GM23338 (cell line): Measurements from ENCODE around the gene UQCC3. TPM values are rescaled to one million over a fixed set of nuclear protein-coding genes. Genes with fewer than 3 reads are reported as not detected.

Experiments
- ATAC-seq: fragments of 200-7000 bp; cut with Tn5 transposase; 3 replicates; pipeline ENCODE4 v1.9.1; 2020
- DNase-seq: peaks from one replicate; pipeline ENCODE4 v3.0.0-alpha.2; 2015; ENCODE audit warnings: low spot score
- H2AFZ ChIP-seq: fragments of 200-600 bp; sonication (generic); 2 replicates; pipeline ENCODE4 v1.8.0; 2016; ENCODE audit warnings: antibody characterized with exemption, mild to moderate bottlenecking, moderate library complexity
- H3F3A ChIP-seq: fragments of 200-600 bp; sonication (generic); replicated peaks from 2 replicates; pipeline ENCODE4 v1.8.0; 2017; ENCODE audit warnings: antibody characterized with exemption, mixed run types, low read depth
- H3K27ac ChIP-seq: fragments of 200-600 bp; sonication (generic); 2 replicates; pipeline ENCODE4 v1.6.1; 2016; ENCODE audit warnings: low read depth
- H3K27me3 ChIP-seq: fragments of 200-600 bp; sonication (generic); 2 replicates; pipeline ENCODE4 v1.8.0; 2016; ENCODE audit warnings: mild to moderate bottlenecking, mixed run types, moderate library complexity; ENCODE audit not compliant: insufficient read depth
- H3K36me3 ChIP-seq: fragments of 200-600 bp; sonication (generic); 2 replicates; pipeline ENCODE4 v1.8.0; 2016; ENCODE audit warnings: mild to moderate bottlenecking; ENCODE audit not compliant: insufficient read depth
- H3K4me1 ChIP-seq: fragments of 200-600 bp; sonication (generic); 2 replicates; pipeline ENCODE4 v1.8.0; 2016; ENCODE audit warnings: mild to moderate bottlenecking, moderate library complexity; ENCODE audit not compliant: insufficient read depth
- H3K4me2 ChIP-seq: fragments of 200-600 bp; sonication (generic); 2 replicates; pipeline ENCODE4 v1.7.1; 2017; ENCODE audit warnings: mixed run types
- H3K4me3 ChIP-seq: fragments of 200-600 bp; sonication (generic); 2 replicates; pipeline ENCODE4 v1.6.1; 2016; ENCODE audit warnings: mixed run types
- H3K79me2 ChIP-seq: fragments of 200-600 bp; sonication (generic); replicated peaks from 2 replicates; pipeline ENCODE4 v1.8.0; 2017; ENCODE audit warnings: mild to moderate bottlenecking; ENCODE audit not compliant: insufficient read depth
- H3K9me2 ChIP-seq: fragments of 200-600 bp; sonication (generic); 2 replicates; pipeline ENCODE4 v1.8.0; 2017; ENCODE audit not compliant: insufficient read depth
- H4K20me1 ChIP-seq: fragments of 200-600 bp; sonication (generic); replicated peaks from 2 replicates; pipeline ENCODE4 v1.8.0; 2017; ENCODE audit warnings: mild to moderate bottlenecking; ENCODE audit not compliant: insufficient read depth
- H3K27ac Mint-ChIP-seq: 2 replicates; pipeline ENCODE4 v1.8.0; 2020; ENCODE audit warnings: inconsistent platforms, mild to moderate bottlenecking, moderate library complexity, mixed read lengths
- H3K27me3 Mint-ChIP-seq: 3 replicates; pipeline ENCODE4 v1.8.0; 2022; ENCODE audit warnings: low read depth, mild to moderate bottlenecking, moderate library complexity, mixed read lengths, inconsistent platforms; ENCODE audit not compliant: insufficient read depth, poor library complexity
- H3K36me3 Mint-ChIP-seq: 3 replicates; pipeline ENCODE4 v1.8.0; 2021; ENCODE audit warnings: low read depth, mild to moderate bottlenecking, inconsistent platforms, moderate library complexity, mixed read lengths
- H3K4me1 Mint-ChIP-seq: 3 replicates; pipeline ENCODE4 v1.8.0; 2020; ENCODE audit warnings: mild to moderate bottlenecking, inconsistent platforms, mixed read lengths
- H3K4me3 Mint-ChIP-seq: 3 replicates; pipeline ENCODE4 v1.8.0; 2021; ENCODE audit warnings: moderate library complexity, mild to moderate bottlenecking, inconsistent platforms, mixed read lengths
- H3K9me3 Mint-ChIP-seq: 3 replicates; pipeline ENCODE4 v1.8.0; 2020; ENCODE audit warnings: moderate library complexity, mild to moderate bottlenecking, inconsistent platforms, mixed read lengths
- CREB1 ChIP-seq: fragments of 250-450 bp; sonication (Bioruptor Pico); IDR thresholded peaks from 2 replicates; pipeline ENCODE4 v1.5.0; 2020; ENCODE audit warnings: low read depth, mild to moderate bottlenecking, moderate library complexity
- EZH2 ChIP-seq: fragments of 200-600 bp; sonication (generic); IDR thresholded peaks from one replicate; pipeline ENCODE4 v1.8.0; 2017; ENCODE audit warnings: antibody characterized with exemption, mild to moderate bottlenecking, low read depth; ENCODE audit not compliant: unreplicated experiment
- EZH2phosphoT487 ChIP-seq: fragments of 200-600 bp; sonication (generic); IDR thresholded peaks from one replicate; pipeline ENCODE4 v1.8.1; 2018; ENCODE audit warnings: antibody characterized with exemption; ENCODE audit not compliant: unreplicated experiment
- JUNB ChIP-seq: IDR thresholded peaks from one replicate; pipeline ENCODE4 v1.6.1; 2016; ENCODE audit warnings: antibody characterized with exemption; ENCODE audit not compliant: unreplicated experiment
- NANOG ChIP-seq: IDR thresholded peaks from 2 replicates; pipeline ENCODE4 v1.6.1; 2016; ENCODE audit warnings: antibody characterized with exemption, borderline replicate concordance
- POLR2AphosphoS5 ChIP-seq: IDR thresholded peaks from 2 replicates; pipeline ENCODE4 v1.6.1; 2016; ENCODE audit warnings: antibody characterized with exemption, low read depth
- STAT1 ChIP-seq: IDR thresholded peaks from one replicate; pipeline ENCODE4 v1.6.1; 2016; ENCODE audit warnings: antibody characterized with exemption; ENCODE audit not compliant: unreplicated experiment
- ZNF114 ChIP-seq: fragments of 250-450 bp; sonication (Bioruptor Pico); IDR thresholded peaks from 2 replicates; pipeline ENCODE4 v1.5.0; 2020; ENCODE audit warnings: mild to moderate bottlenecking, moderate library complexity
- ZNF331 ChIP-seq: fragments of 250-450 bp; sonication (Bioruptor Pico); IDR thresholded peaks from 2 replicates; pipeline ENCODE4 v1.5.0; 2020; ENCODE audit warnings: low read depth, mild to moderate bottlenecking, moderate library complexity
- polyA plus RNA-seq: library from polyadenylated mRNA; unstranded; fragments of >200 nt; fragmentation: Nextera tagmentation; extraction: Ambion mirVana; gene quantifications from 2 replicates; pipeline ENCODE4 v1.2.1, GENCODE V29; 2016
- total RNA-seq: library from RNA; depleted of rRNA; stranded (reverse); fragments of >200 nt; shearing (Covaris generic); gene quantifications from 2 replicates; pipeline ENCODE4 v1.2.3, GENCODE V29; 2014
- TF ChIP-seq, protein P1 (sequence below): IDR thresholded peaks from 2 replicates; pipeline ENCODE4 v1.6.1; 2016; ENCODE audit warnings: antibody characterized with exemption
- TF ChIP-seq, protein P2 (sequence below): fragments of 250-450 bp; sonication (Bioruptor Pico); IDR thresholded peaks from 2 replicates; pipeline ENCODE4 v1.5.0; 2020; ENCODE audit warnings: mild to moderate bottlenecking, moderate library complexity
- TF ChIP-seq, protein P3 (sequence below), 2 experiments: fragments of 200-600 bp in 1 of 2; sonication (generic) in 1 of 2; conservative IDR thresholded peaks; 2 replicates each; pipeline versions ENCODE4 v1.5.1 to v1.6.1; 2016 to 2017; ENCODE audit warnings: antibody characterized with exemption in 2 of 2, low read depth in 2 of 2, mild to moderate bottlenecking in 2 of 2, moderate library complexity in 1 of 2
- TF ChIP-seq, protein P4 (sequence below): IDR thresholded peaks from one replicate; pipeline ENCODE4 v1.6.1; 2018; ENCODE audit warnings: antibody characterized with exemption; ENCODE audit not compliant: unreplicated experiment

The UQCC3 gene
- total and polyA plus RNA-seq, 2 experiments from 2014 or later: 13.0 to 54.7 TPM

DNA sequence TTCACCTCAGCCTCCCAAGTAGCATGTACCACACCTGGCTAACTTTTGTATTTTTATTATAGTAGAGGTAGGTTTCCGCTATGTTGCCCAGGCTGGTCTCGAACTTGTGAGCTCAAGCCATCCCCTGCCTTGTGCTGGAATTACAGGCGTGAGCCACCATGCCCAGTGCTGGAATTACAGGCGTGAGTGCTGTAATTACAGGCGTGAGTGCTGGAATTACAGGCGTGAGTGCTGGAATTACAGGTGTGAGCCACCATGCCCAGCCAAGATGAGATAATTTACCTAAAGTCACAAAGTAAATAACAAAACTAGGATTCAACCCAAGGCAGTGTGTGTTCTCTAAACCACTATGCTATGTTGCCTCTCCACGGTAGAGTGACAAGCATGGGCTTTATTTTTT lies 11.0 kb downstream of the UQCC3 start:
- no peaks in the 10 kb centered on the region for H3K9me3 Mint-ChIP-seq
- H3K27me3 Mint-ChIP-seq: peaks cover 6% of the 10 kb centered on the region
- H3K36me3 Mint-ChIP-seq: peaks cover 8% of the 10 kb centered on the region
- Histone ChIP-seq H3K4me3 (no peak overlapping the region), H3K4me2 (no peak overlapping the region), H3F3A (peaks cover 9% of the 10 kb centered on the region), H4K20me1 (no peaks in the 10 kb centered on the region), H3K9me2 (no peaks in the 10 kb centered on the region), H3K27me3 (peaks cover 6% of the 10 kb centered on the region), H3K27ac (no peak overlapping the region), H3K4me1 (peaks cover 8% of the 10 kb centered on the region), H3K36me3 (no peaks in the 10 kb centered on the region), H3K79me2 (peaks cover 10% of the 10 kb centered on the region), H2AFZ (no peak overlapping the region)
- DNase-seq: no peak
- TF ChIP-seq CREB1: no peak
- TF ChIP-seq, protein P1, sequence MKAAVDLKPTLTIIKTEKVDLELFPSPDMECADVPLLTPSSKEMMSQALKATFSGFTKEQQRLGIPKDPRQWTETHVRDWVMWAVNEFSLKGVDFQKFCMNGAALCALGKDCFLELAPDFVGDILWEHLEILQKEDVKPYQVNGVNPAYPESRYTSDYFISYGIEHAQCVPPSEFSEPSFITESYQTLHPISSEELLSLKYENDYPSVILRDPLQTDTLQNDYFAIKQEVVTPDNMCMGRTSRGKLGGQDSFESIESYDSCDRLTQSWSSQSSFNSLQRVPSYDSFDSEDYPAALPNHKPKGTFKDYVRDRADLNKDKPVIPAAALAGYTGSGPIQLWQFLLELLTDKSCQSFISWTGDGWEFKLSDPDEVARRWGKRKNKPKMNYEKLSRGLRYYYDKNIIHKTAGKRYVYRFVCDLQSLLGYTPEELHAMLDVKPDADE: no peak
- TF ChIP-seq STAT1: no peak
- TF ChIP-seq EZH2phosphoT487: no peak
- no peak for TF ChIP-seq JUNB
- no peak for TF ChIP-seq EZH2
- TF ChIP-seq, protein P2, sequence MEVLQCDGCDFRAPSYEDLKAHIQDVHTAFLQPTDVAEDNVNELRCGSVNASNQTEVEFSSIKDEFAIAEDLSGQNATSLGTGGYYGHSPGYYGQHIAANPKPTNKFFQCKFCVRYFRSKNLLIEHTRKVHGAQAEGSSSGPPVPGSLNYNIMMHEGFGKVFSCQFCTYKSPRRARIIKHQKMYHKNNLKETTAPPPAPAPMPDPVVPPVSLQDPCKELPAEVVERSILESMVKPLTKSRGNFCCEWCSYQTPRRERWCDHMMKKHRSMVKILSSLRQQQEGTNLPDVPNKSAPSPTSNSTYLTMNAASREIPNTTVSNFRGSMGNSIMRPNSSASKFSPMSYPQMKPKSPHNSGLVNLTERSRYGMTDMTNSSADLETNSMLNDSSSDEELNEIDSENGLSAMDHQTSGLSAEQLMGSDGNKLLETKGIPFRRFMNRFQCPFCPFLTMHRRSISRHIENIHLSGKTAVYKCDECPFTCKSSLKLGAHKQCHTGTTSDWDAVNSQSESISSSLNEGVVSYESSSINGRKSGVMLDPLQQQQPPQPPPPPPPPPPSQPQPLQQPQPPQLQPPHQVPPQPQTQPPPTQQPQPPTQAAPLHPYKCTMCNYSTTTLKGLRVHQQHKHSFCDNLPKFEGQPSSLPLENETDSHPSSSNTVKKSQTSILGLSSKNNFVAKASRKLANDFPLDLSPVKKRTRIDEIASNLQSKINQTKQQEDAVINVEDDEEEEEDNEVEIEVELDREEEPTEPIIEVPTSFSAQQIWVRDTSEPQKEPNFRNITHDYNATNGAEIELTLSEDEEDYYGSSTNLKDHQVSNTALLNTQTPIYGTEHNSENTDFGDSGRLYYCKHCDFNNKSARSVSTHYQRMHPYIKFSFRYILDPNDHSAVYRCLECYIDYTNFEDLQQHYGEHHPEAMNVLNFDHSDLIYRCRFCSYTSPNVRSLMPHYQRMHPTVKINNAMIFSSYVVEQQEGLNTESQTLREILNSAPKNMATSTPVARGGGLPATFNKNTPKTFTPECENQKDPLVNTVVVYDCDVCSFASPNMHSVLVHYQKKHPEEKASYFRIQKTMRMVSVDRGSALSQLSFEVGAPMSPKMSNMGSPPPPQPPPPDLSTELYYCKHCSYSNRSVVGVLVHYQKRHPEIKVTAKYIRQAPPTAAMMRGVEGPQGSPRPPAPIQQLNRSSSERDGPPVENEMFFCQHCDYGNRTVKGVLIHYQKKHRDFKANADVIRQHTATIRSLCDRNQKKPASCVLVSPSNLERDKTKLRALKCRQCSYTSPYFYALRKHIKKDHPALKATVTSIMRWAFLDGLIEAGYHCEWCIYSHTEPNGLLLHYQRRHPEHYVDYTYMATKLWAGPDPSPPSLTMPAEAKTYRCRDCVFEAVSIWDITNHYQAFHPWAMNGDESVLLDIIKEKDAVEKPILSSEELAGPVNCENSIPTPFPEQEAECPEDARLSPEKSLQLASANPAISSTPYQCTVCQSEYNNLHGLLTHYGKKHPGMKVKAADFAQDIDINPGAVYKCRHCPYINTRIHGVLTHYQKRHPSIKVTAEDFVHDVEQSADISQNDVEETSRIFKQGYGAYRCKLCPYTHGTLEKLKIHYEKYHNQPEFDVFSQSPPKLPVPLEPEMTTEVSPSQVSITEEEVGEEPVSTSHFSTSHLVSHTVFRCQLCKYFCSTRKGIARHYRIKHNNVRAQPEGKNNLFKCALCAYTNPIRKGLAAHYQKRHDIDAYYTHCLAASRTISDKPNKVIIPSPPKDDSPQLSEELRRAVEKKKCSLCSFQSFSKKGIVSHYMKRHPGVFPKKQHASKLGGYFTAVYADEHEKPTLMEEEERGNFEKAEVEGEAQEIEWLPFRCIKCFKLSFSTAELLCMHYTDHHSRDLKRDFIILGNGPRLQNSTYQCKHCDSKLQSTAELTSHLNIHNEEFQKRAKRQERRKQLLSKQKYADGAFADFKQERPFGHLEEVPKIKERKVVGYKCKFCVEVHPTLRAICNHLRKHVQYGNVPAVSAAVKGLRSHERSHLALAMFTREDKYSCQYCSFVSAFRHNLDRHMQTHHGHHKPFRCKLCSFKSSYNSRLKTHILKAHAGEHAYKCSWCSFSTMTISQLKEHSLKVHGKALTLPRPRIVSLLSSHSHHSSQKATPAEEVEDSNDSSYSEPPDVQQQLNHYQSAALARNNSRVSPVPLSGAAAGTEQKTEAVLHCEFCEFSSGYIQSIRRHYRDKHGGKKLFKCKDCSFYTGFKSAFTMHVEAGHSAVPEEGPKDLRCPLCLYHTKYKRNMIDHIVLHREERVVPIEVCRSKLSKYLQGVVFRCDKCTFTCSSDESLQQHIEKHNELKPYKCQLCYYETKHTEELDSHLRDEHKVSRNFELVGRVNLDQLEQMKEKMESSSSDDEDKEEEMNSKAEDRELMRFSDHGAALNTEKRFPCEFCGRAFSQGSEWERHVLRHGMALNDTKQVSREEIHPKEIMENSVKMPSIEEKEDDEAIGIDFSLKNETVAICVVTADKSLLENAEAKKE (CRISPR knock-in tag): no peak
- TF ChIP-seq ZNF331 (CRISPR knock-in tag): no peak
- TF ChIP-seq POLR2AphosphoS5: no peak
- TF ChIP-seq, protein P3, sequence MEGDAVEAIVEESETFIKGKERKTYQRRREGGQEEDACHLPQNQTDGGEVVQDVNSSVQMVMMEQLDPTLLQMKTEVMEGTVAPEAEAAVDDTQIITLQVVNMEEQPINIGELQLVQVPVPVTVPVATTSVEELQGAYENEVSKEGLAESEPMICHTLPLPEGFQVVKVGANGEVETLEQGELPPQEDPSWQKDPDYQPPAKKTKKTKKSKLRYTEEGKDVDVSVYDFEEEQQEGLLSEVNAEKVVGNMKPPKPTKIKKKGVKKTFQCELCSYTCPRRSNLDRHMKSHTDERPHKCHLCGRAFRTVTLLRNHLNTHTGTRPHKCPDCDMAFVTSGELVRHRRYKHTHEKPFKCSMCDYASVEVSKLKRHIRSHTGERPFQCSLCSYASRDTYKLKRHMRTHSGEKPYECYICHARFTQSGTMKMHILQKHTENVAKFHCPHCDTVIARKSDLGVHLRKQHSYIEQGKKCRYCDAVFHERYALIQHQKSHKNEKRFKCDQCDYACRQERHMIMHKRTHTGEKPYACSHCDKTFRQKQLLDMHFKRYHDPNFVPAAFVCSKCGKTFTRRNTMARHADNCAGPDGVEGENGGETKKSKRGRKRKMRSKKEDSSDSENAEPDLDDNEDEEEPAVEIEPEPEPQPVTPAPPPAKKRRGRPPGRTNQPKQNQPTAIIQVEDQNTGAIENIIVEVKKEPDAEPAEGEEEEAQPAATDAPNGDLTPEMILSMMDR (conservative IDR thresholded peaks at IDR 0.05; ENCODE audit: low read depth in 2 of 2): no peak
- no peak for TF ChIP-seq ZNF114
- no peak for TF ChIP-seq NANOG
- TF ChIP-seq, protein P4, sequence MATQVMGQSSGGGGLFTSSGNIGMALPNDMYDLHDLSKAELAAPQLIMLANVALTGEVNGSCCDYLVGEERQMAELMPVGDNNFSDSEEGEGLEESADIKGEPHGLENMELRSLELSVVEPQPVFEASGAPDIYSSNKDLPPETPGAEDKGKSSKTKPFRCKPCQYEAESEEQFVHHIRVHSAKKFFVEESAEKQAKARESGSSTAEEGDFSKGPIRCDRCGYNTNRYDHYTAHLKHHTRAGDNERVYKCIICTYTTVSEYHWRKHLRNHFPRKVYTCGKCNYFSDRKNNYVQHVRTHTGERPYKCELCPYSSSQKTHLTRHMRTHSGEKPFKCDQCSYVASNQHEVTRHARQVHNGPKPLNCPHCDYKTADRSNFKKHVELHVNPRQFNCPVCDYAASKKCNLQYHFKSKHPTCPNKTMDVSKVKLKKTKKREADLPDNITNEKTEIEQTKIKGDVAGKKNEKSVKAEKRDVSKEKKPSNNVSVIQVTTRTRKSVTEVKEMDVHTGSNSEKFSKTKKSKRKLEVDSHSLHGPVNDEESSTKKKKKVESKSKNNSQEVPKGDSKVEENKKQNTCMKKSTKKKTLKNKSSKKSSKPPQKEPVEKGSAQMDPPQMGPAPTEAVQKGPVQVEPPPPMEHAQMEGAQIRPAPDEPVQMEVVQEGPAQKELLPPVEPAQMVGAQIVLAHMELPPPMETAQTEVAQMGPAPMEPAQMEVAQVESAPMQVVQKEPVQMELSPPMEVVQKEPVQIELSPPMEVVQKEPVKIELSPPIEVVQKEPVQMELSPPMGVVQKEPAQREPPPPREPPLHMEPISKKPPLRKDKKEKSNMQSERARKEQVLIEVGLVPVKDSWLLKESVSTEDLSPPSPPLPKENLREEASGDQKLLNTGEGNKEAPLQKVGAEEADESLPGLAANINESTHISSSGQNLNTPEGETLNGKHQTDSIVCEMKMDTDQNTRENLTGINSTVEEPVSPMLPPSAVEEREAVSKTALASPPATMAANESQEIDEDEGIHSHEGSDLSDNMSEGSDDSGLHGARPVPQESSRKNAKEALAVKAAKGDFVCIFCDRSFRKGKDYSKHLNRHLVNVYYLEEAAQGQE: no peak
- H3K4me1 Mint-ChIP-seq: peaks cover 13% of the 10 kb centered on the region
- no peak overlapping the region for H3K4me3 Mint-ChIP-seq
- no peak overlapping the region for H3K27ac Mint-ChIP-seq
- no peak for ATAC-seq
